HG03378 (cell line): ENCODE measurements around the gene UBE2L6.

ENCODE experiments used
- ATAC-seq: cut with Tn5 transposase; IDR thresholded peaks from one replicate; pipeline ENCODE4 v1.9.1; 2021; ENCODE audit warnings: mild to moderate bottlenecking, moderate library complexity; ENCODE audit not compliant: unreplicated experiment

Gene UBE2L6

DNA sequence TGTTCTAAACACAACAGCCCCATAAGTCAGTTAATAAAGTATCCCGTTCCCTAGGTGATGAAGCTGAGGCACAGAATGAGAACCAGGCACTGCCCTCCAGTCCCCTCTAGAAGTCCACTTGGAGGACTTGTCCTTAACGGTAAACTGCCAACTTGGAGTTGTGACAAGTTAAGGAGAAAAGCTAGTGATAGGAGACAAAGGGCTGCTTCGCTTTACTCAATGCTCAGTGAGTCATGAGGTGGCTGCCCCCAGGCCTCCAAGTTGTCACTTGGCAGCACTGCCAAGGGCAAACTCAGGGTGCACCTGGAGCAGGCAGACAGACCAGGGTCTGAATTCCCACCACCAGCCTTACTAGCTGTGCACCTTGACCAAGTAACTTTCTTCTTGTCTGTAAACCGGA is 65.5 kb downstream of the UBE2L6 start:
- no peak for ATAC-seq
